SK-N-SH (cell line): ENCODE data around the gene OR8D4.

Experiments
- CTCF ChIP-seq: fragments of 200-600 bp; sonication (generic); IDR thresholded peaks from 2 replicates; pipeline ENCODE4 v1.6.1; 2017; ENCODE audit warnings: antibody characterized with exemption, mild to moderate bottlenecking, moderate library complexity
- EZH2phosphoT487 ChIP-seq: fragments of 200-600 bp; sonication (generic); IDR thresholded peaks from 2 replicates; pipeline ENCODE4 v1.6.1; 2017; ENCODE audit warnings: low read depth, mixed run types, mild to moderate bottlenecking, antibody characterized with exemption, moderate library complexity, borderline replicate concordance
- FOXJ3 ChIP-seq: sonication (generic); formaldehyde crosslinking; IDR thresholded peaks from 2 replicates; pipeline ENCODE4 v1.5.1; 2020; ENCODE audit warnings: mild to moderate bottlenecking, missing genetic modification reagents
- GABPA ChIP-seq: IDR thresholded peaks from 2 replicates; pipeline ENCODE4 v1.4.0; 2012; ENCODE audit warnings: low read depth, mild to moderate bottlenecking
- MAX ChIP-seq: IDR thresholded peaks from 2 replicates; pipeline ENCODE4 v1.4.0; 2012; ENCODE audit warnings: low read depth
- POLR2AphosphoS5 ChIP-seq: IDR thresholded peaks from 2 replicates; pipeline ENCODE4 v1.6.1; 2012; ENCODE audit warnings: low read depth, low read length
- RAD21 ChIP-seq: IDR thresholded peaks from 2 replicates; pipeline ENCODE4 v1.6.1; 2012; ENCODE audit warnings: mild to moderate bottlenecking, low read length
- RCOR1 ChIP-seq: fragments of 150-350 bp; IDR thresholded peaks from 2 replicates; pipeline ENCODE4 v1.6.1; 2017; ENCODE audit warnings: antibody characterized with exemption, low read length
- REST ChIP-seq: IDR thresholded peaks from 2 replicates; pipeline ENCODE4 v1.6.1; 2012; ENCODE audit warnings: mild to moderate bottlenecking, low read depth, low read length, moderate library complexity
- RFX5 ChIP-seq: IDR thresholded peaks from 2 replicates; pipeline ENCODE4 v1.6.1; 2012; ENCODE audit warnings: mild to moderate bottlenecking, improper control_type of control experiment, low read length
- TAF1 ChIP-seq: IDR thresholded peaks from 2 replicates; pipeline ENCODE4 v1.6.1; 2012; ENCODE audit warnings: low read depth, mild to moderate bottlenecking, low read length, moderate library complexity, borderline replicate concordance
- TCF12 ChIP-seq: IDR thresholded peaks from 2 replicates; pipeline ENCODE4 v1.4.0; 2012
- USF1 ChIP-seq: IDR thresholded peaks from 2 replicates; pipeline ENCODE4 v1.4.0; 2012; ENCODE audit warnings: low read depth, borderline replicate concordance
- YY1 ChIP-seq: IDR thresholded peaks from 2 replicates; pipeline ENCODE4 v1.4.0; 2012; ENCODE audit warnings: low read depth, mild to moderate bottlenecking

- TF ChIP-seq CTCF = no peak
- TF ChIP-seq FOXJ3 (CRISPR knock-in tag) = no peak
- no peak for TF ChIP-seq REST
- no peak for TF ChIP-seq TAF1
- TF ChIP-seq YY1 = no peak
- TF ChIP-seq RFX5 = no peak
- TF ChIP-seq MAX = no peak
- TF ChIP-seq POLR2AphosphoS5 = no peak
- no peak for TF ChIP-seq RCOR1
- TF ChIP-seq EZH2phosphoT487 = no peak
- no peak for TF ChIP-seq GABPA
- no peak for TF ChIP-seq TCF12
- TF ChIP-seq RAD21 = no peak
- no peak for TF ChIP-seq USF1
Measured at GRCh38 chr11:123905826-123906225, 3.9 kb downstream of the OR8D4 start.
